Cardiac fibroblast (primary cell): ENCODE data around the gene MAGI2.

ENCODE experiments used
- DNase-seq, 2 donors: peaks; one replicate each; pipeline versions ENCODE4 v3.0.0 to v3.0.0-alpha.2; 2010; ENCODE audit warnings: low read depth in 2 of 2
- H3K4me3 ChIP-seq, 2 donors: replicated peaks in 1 of 2; 1 replicate in 1 of 2; 2 replicates in 1 of 2; pipeline ENCODE4 v1.5.1; 2011; ENCODE audit warnings: low read depth in 2 of 2, low read length in 2 of 2, mild to moderate bottlenecking in 2 of 2, moderate library complexity in 1 of 2
- TF ChIP-seq, protein P1 (sequence below): IDR thresholded peaks from one replicate; pipeline ENCODE4 v1.5.1; 2011; ENCODE audit warnings: low read depth, mild to moderate bottlenecking, low read length, inconsistent platforms

Gene MAGI2

DNA sequence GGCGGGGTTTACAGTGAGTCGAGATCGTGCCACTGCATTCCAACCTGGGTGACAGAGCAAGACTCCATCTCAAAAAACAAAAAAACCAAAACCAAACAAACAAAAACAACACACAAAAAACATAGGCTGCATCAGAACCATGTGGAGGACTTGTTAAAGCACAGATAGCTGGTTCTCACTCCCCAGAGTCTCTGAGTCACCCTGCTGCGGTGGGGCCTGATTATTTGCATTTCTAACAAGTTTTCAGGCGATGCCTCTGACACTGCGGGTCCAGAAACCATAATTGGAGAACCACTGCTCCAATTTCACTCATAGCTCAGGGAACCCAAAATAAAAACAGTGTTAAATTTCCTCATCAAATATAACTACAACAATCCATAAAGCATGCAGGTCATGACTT, 816.7 kb downstream of the MAGI2 start:
- no peak overlapping the region for H3K4me3 ChIP-seq
- DNase-seq = peak in 1 of 2 donors; percentile 23
- TF ChIP-seq, protein P1, sequence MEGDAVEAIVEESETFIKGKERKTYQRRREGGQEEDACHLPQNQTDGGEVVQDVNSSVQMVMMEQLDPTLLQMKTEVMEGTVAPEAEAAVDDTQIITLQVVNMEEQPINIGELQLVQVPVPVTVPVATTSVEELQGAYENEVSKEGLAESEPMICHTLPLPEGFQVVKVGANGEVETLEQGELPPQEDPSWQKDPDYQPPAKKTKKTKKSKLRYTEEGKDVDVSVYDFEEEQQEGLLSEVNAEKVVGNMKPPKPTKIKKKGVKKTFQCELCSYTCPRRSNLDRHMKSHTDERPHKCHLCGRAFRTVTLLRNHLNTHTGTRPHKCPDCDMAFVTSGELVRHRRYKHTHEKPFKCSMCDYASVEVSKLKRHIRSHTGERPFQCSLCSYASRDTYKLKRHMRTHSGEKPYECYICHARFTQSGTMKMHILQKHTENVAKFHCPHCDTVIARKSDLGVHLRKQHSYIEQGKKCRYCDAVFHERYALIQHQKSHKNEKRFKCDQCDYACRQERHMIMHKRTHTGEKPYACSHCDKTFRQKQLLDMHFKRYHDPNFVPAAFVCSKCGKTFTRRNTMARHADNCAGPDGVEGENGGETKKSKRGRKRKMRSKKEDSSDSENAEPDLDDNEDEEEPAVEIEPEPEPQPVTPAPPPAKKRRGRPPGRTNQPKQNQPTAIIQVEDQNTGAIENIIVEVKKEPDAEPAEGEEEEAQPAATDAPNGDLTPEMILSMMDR = no peak

GRCh38 chr7:78635026-78635793, 818.3 kb downstream of the MAGI2 start:
- TF ChIP-seq, protein P1 = no peak
- DNase-seq = peak in 1 of 2 donors; percentile 29
- H3K4me3 ChIP-seq = no peak overlapping the region

GRCh38 chr7:78634093-78634492, 819.4 kb downstream of the MAGI2 start:
- TF ChIP-seq, protein P1 = no peak
- DNase-seq = no peak
- no peak overlapping the region for H3K4me3 ChIP-seq

GRCh38 chr7:78620920-78621319, 832.5 kb downstream of the MAGI2 start:
- DNase-seq = peak in 1 of 2 donors; percentile 16
- TF ChIP-seq, protein P1 = no peak
- H3K4me3 ChIP-seq = no peak overlapping the region

DNA sequence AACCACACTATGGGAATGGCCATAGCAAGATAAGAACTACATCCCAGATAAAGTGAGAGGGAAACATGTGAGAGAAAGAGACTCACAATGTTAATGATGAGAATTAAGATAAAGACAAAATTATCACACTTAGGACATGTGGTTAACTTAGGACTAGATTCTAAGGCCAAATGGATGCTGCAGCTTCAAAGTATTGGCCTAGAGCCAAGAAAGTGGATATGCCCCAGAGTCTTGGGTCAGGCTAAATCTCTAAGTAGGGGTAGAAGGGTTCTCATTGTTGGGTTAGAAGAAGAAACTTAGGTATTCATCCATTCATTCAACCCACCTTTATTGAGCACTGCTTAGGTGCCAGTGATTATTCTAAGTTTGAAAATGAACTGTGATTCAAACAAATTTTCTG, 836.9 kb downstream of the MAGI2 start:
- TF ChIP-seq, protein P1 = no peak
- no peak overlapping the region for H3K4me3 ChIP-seq
- DNase-seq = no peak

GRCh38 chr7:78609281-78609680, 844.2 kb downstream of the MAGI2 start:
- DNase-seq = no peak
- TF ChIP-seq, protein P1 = no peak
- H3K4me3 ChIP-seq = no peak overlapping the region

DNA sequence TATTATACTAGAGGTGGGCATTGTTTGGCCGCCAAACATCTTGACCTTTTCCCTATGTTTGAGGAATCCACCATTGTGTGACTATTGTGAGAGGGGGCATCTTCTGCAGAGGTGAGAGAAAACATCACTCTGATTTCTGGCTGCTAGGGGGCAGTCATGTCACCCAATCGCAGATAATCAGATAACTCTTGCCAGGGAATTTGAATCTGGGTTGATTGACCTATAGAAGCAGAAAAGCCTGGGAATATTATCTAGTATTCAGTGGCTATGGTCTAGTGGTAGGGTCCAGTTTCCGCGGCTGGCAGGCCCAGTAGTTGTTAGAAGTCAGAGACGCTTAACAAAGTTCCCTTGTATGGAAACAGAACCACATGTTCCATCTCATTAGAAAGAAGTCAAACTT, 846.4 kb downstream of the MAGI2 start:
- TF ChIP-seq, protein P1 = peak; percentile 30
- DNase-seq = peak in 1 of 2 donors; percentile 17
- H3K4me3 ChIP-seq = no peak overlapping the region
